GM18907 (cell line): ENCODE measurements around the gene C11orf98.
"Not testable (repeated sequence)": the region's sequence is repeated elsewhere in the genome, so short reads cannot be mapped to it uniquely, and the experiment has no call there.

Experiments
- ATAC-seq: cut with Tn5 transposase; IDR thresholded peaks from one replicate; pipeline ENCODE4 v1.9.1; 2021; ENCODE audit warnings: mild to moderate bottlenecking, moderate library complexity; ENCODE audit not compliant: unreplicated experiment

Gene C11orf98

DNA sequence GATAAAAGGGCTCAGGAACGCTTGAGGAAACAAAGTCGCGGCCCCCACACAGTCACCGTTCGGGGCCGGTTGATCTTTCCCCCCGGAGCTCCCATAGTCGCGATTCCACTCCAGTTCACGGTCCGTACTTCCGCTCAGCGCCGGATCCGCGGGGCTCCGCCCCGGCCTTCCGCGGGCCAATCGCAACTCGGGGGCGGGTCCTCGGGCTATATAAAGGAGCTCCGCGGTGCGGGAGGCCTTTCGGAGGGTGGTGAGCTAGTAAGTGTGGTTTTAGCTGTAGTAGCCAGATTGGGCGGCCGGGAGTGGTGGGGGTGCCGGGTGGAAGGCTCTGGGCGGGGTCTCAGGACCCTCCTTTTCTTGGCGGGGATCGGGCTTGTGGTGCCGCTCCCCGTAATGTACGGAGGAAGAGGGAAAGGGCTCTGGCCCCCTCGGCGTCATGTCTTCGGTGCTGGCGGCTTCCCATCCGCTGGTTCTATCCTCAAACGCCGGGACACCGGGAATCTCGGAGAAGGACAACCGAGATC is at the start of gene C11orf98, which contains the start of gene CSKMT:
C11orf98 (minus strand) TSS at position 136 of the 524 bp plus-strand sequence; CDS start at position 95, 41 bp downstream.
CSKMT (plus strand) TSS at position 238 of the 524 bp plus-strand sequence. CDS start 568 bp downstream, outside the sequence.
- ATAC-seq, result peak; percentile 85

DNA sequence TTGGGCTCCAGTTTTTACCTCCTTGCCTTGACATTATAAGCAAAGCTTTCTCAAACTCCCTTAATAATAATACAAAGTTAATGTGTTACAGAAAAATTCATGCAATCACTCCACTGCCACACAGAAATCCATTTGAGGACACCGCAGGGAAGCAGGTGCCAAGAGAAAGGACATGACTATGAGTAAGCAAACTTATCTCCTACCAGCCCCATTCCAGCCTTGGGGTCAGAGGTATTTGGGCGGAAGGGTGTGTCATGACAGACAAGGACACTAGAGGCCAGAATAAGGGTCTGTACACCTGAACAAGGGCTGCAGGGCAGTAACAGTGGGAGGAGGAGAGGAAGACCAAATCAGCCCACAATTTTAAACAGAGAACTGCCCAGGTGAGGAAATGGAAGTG is 48.3 kb upstream of the C11orf98 start:
- no peak for ATAC-seq

DNA sequence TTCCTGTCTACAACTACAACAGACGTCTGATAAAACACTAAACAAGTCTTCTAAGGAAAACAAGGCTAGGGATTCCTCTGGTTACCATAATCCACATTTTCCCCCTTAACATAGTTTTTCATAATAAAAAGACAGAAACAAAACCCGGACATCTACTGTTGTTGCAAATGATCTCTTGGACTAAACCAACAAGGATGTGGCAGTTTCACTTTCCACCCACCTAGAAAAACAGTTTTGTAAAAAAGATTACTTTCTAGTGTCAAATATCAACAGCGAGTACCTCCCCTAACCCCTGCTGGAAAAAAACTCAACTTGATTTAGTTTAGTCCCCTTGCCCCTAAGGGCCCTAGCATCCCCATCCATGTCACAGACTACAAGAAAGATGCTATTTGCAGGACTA is 47.9 kb upstream of the C11orf98 start:
- no peak for ATAC-seq

DNA sequence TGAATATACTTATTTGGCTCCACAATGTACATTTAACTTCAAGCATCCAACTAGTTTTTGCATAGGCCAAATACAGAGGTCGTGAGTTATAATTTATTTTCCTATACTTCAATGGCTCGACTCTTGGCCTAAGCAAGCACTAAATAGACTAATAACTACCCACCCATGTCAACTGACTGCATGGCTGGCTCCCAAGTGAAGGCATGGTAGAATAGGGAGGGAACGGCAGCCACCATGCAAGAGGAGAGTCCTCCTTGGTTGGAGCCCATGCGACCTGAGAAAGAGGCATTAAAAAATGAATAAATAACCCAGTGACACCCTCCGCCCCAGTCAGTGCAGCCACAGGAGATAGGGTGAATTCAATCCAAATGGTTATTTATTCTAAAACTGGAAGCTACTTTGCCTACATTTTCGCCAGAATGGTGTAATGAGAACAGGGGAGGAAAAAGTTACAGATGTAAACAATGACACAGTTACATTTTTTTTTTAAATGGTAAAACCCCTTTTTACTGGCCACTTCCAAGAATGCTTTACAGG is 47.3 kb upstream of the C11orf98 start:
- ATAC-seq, result no peak

- ATAC-seq, result no peak
Measured at GRCh38 chr11:62710001-62710345, 45.0 kb upstream of the C11orf98 start.

- ATAC-seq, result peak; percentile 80
Measured at GRCh38 chr11:62709247-62710000, 44.4 kb upstream of the C11orf98 start.

GRCh38 chr11:62708793-62709192 is 43.8 kb upstream of the C11orf98 start:
- no peak for ATAC-seq

DNA sequence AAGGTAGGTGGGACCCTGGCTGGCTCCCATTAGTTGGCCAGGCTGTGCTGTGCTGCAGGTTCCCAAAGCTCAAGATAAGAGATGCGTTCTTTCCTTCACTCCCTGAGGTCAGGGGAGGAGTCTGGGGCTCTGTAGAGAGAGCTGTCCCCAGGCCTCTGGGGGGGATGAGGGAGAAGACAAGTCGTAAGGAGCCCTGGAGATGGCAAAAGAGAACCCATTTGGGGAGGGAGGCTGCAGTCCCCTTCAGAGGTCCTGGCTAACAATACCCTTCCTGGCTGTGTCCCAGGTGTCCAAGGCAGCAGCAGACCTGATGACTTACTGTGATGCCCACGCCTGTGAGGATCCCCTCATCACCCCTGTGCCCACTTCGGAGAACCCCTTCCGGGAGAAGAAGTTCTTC is 43.4 kb upstream of the C11orf98 start:
- ATAC-seq, result no peak

DNA sequence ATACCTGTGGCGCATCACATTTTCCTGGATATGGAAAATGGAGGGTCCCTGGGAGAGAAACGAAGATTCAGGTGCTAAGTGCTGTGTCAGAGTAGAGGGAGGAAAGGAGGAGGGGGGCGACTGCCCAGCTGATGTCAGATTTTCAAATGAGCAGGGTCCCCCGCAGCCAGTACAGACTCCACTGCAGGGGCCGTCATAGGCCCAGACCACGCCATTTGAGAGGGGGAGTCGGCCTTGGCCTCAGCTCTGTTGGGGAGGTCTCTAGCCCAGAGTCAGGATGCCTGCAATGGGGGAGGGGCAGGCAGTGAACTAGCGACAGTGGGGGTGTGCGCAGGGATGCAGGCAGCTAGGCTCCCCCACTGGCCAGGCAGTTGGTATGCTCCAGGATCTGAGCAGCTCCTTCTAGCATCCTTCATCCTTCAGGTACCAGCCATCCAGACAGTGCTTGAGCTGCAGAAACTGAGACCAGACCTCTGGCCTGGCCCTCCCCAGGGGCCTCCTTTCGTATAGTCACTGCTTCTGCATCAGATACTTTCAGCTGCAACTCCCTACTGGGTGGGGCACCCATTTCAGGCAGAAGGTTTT is 42.4 kb upstream of the C11orf98 start, which contains the start of the genes BSCL2 and GNG3:
BSCL2 (minus strand) TSS at position 148 of the 585 bp plus-strand sequence. CDS start 229 bp downstream, outside the sequence.
GNG3 (plus strand) TSS at position 400 of the 585 bp plus-strand sequence. CDS start 620 bp downstream, outside the sequence.
- no peak for ATAC-seq

GRCh38 chr11:62706850-62707247 is 41.8 kb upstream of the C11orf98 start:
- no peak for ATAC-seq

- ATAC-seq, result peak; percentile 57
Measured at GRCh38 chr11:62705880-62706849, 41.2 kb upstream of the C11orf98 start.

- no peak for ATAC-seq
Measured at GRCh38 chr11:62705413-62705812, 40.4 kb upstream of the C11orf98 start.

DNA sequence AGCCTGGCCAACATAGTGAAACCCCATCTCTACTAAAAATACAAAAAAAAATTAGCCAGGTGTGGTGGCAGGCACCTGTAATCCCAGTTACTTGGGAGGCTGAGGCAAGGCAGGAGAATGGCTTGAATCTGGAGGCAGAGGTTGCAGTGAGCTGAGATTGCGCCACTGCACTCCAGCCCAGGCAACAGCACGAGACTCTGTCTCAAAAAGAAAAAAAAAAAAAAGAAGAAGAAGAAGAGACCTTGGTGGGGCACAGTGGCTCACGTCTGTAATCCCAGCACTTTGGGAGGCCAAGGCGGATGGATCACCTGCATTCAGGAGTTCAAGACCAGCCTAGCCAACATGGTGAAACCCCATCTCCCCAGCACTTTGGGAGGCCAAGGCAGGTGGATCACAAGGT is 38.9 kb upstream of the C11orf98 start:
- not testable (repeated sequence) for ATAC-seq

GRCh38 chr11:62702246-62702645 is 37.2 kb upstream of the C11orf98 start:
- ATAC-seq, result no peak

DNA sequence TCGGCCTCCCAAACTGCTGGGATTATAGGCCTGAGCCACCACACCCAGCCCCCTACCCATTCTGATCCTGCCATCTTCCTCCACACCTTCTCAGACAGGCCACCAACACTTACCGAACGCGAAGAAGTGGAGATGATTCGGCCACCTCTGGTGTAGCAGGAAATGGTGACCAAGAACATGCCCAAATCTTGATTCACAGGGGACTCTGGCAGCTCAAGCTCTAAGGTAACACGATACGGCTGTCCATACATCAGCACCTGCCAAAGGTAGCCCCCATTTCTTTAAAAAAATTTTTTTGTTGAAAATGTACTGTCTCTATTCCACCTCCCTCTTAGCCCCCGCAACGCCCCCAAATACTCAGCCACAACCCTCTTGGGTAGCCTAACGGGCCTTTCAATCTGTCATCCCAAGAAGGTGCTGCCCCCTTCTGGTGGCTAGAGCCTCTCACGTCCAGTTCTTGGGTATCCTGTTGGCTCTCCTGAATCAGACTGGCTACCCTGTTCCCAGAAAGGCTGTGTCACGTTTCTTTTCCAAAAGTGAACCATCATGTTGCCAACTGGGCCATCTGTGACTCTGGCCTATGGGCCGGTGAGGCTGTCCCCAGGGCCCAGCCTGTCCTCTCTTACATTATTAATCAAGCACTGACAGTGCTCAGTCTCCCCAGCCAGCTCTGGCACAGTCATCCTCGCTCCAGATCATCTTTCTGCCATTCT is 29.6 kb upstream of the C11orf98 start:
- ATAC-seq, result no peak

DNA sequence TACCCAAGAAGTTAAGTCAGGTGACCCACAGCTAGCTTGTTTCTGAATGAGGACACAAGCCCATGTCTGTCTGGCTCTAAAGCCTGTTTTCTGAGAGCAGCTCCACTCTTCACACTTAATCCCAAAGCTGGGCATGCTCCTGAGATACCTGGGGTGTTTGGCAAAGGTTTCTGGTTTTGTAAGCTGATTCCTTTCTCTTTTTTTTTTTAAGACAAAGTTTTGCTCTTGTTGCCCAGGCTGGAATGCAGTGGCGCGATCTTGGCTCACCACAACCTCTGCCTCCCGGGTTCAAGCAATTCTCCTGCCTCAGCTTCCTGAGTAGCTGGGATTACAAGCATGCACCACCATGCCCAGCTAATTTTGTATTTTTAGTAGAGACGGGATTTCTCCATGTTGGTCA is 28.6 kb upstream of the C11orf98 start:
- not testable (repeated sequence) for ATAC-seq

GRCh38 chr11:62689421-62690183 is 24.6 kb upstream of the C11orf98 start, which contains the start of gene LRRN4CL:
Gene LRRN4CL (minus strand): TSS chr11:62689530. CDS start chr11:62688508, 1,022 bp downstream.
- no peak for ATAC-seq

DNA sequence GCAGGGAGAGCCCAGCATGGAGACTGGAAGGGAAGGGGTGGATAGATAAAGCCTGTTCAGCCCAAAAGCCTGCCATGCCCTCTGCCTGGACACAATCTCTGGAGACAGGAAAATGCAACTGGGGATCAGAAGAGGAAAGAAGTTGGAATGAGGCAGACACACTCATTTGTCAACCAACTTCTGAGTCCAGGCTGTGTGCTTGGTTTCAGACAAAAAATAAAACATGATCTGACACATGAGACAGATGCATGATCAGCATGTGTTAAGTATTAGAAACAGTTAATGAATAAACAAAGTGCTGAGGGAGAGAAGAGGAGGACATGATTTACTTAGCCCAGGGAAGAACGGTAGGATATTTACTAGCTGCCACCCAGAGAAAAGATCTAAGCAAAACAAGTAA is 23.5 kb upstream of the C11orf98 start:
- ATAC-seq, result no peak
